ENCODE results near the gene LINS1. TPM values are rescaled to one million over a fixed set of nuclear protein-coding genes. Genes with fewer than 3 reads are reported as not detected.

The LINS1 gene
- total and polyA plus RNA-seq, 7 donors = 6.6 to 74.8 (median 13.7) TPM

GRCh38 chr15:100613208-100613607 lies 11.2 kb upstream of the LINS1 start:
- Histone ChIP-seq H3K27ac (no peak overlapping the region), H3K4me1 (no peaks in the 10 kb centered on the region), H3K36me3 (peaks cover 9 to 43% (median 26%) of the 10 kb centered on the region in 4 donors), H3K27me3 (no peaks in the 10 kb centered on the region), H3K4me3 (no peak overlapping the region), H3K9me3 (no peaks in the 10 kb centered on the region)
- 98 to 99% methylated on average over 1 of the region's 1 CpG for WGBS, 2 donors
- TF ChIP-seq POLR2AphosphoS5 (IDR thresholded peaks at IDR 0.05) (no peak), CTCF (IDR thresholded peaks at IDR 0.05) (no peak), EP300 (IDR thresholded peaks at IDR 0.05) (no peak), POLR2A (IDR thresholded peaks at IDR 0.05) (no peak)
- intact Hi-C loops (cut with DNase I) = no loop called here
- DNase-seq = no peak

GRCh38 chr15:100612539-100612938 lies 10.6 kb upstream of the LINS1 start:
- no peaks in the 10 kb centered on the region for H3K27me3 ChIP-seq
- no peak for TF ChIP-seq EP300 (IDR thresholded peaks at IDR 0.05)
- TF ChIP-seq POLR2A (IDR thresholded peaks at IDR 0.05) = no peak
- no peak for TF ChIP-seq POLR2AphosphoS5 (IDR thresholded peaks at IDR 0.05)
- TF ChIP-seq CTCF (IDR thresholded peaks at IDR 0.05) = no peak
- H3K4me3 ChIP-seq = no peak overlapping the region
- H3K36me3 ChIP-seq = peaks cover 9 to 49% (median 26%) of the 10 kb centered on the region in 4 donors
- intact Hi-C loops (cut with DNase I) = no loop called here
- no peaks in the 10 kb centered on the region for H3K9me3 ChIP-seq
- 91 to 95% methylated on average over 2 of the region's 2 CpGs for WGBS, 2 donors
- DNase-seq = no peak
- H3K4me1 ChIP-seq = no peaks in the 10 kb centered on the region
- H3K27ac ChIP-seq = no peak overlapping the region

- no peak for DNase-seq
- Histone ChIP-seq H3K36me3 (peaks cover 0 to 13% (median 0%) of the 10 kb centered on the region in 4 donors), H3K4me3 (peak overlapping the region; percentile 78 to 95 (median 89)), H3K9me3 (no peaks in the 10 kb centered on the region), H3K27me3 (no peaks in the 10 kb centered on the region), H3K4me1 (peaks cover 0 to 40% (median 33%) of the 10 kb centered on the region in 4 donors), H3K27ac (peak overlapping the region; percentile 84 to 92 (median 88))
- intact Hi-C loops (cut with DNase I) = loop anchor here (10.0 kb wide), 2 partner anchors 258 to 678 kb away; partner anchors contain the start of gene ADAMTS17
- TF ChIP-seq CTCF (IDR thresholded peaks at IDR 0.05) (no peak), POLR2A (IDR thresholded peaks at IDR 0.05) (no peak), EP300 (IDR thresholded peaks at IDR 0.05) (no peak), POLR2AphosphoS5 (IDR thresholded peaks at IDR 0.05) (no peak)
- WGBS, 2 donors = 0% methylated on average over 16 of the region's 16 CpGs
Observed at GRCh38 chr15:100602823-100603393, 924 bp upstream of the LINS1 start.

GRCh38 chr15:100601617-100602063 lies 344 bp downstream of the LINS1 start:
- no peak for DNase-seq
- intact Hi-C loops (cut with DNase I) = loop anchor here (10.0 kb wide), 2 partner anchors 257 to 677 kb away; partner anchors contain the start of gene ADAMTS17
- 0% methylated on average over 21 of the region's 21 CpGs for WGBS, 2 donors
- Histone ChIP-seq H3K36me3 (peaks cover 0 to 9% (median 0%) of the 10 kb centered on the region in 4 donors), H3K4me3 (peak overlapping the region; percentile 78 to 95 (median 83)), H3K27me3 (no peaks in the 10 kb centered on the region), H3K27ac (peak overlapping the region; percentile 82 to 86 (median 84)), H3K9me3 (no peaks in the 10 kb centered on the region), H3K4me1 (peaks cover 0 to 43% (median 36%) of the 10 kb centered on the region in 4 donors)
- no peak for TF ChIP-seq POLR2A (IDR thresholded peaks at IDR 0.05)
- TF ChIP-seq CTCF (IDR thresholded peaks at IDR 0.05) = no peak
- no peak for TF ChIP-seq POLR2AphosphoS5 (IDR thresholded peaks at IDR 0.05)
- no peak for TF ChIP-seq EP300 (IDR thresholded peaks at IDR 0.05)

All from sigmoid colon (tissue), 7 donors.